ENCODE results near the gene MAPK13. TPM values are rescaled to one million over a fixed set of nuclear protein-coding genes. Genes with fewer than 3 reads are reported as not detected.
"Not testable (repeated sequence)": the region's sequence is repeated elsewhere in the genome, so short reads cannot be mapped to it uniquely, and the experiment has no call there.

The MAPK13 gene
- total and polyA plus RNA-seq, 2 donors (not counting 1 experiment from before 2014, with no cell fraction given): 20.6 to 34.8 TPM

DNA sequence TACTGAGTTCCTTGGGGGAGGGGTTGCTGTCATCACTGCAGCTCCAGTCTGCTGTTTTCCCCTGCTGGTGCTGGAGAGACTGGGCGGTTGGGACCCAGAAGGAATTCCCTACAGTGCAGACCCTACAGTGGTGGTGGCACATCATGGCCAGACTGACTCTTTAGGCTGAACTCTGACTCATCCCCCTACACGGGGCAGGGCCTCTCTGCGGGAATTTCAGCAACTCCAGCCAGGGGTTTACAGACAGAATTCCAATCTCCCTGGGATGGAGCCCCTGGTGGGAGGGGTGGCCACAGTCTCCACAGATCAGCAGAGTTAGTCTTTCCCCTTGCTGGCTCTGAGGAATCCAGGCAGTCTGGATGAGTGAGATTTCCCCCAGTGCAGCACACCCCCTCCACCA, 46.9 kb upstream of the MAPK13 start:
- H3K27me3 Mint-ChIP-seq: no peaks in the 10 kb centered on the region
- 96% methylated on average over 3 of the region's 3 CpGs for WGBS (ENCODE audit: insufficient coverage)
- no peaks in the 10 kb centered on the region for H4K20me1 ChIP-seq (ENCODE audit: control insufficient read depth, insufficient read depth, low read length, poor library complexity, severe bottlenecking)
- no peak overlapping the region for H3K27ac Mint-ChIP-seq
- H3K9me3 Mint-ChIP-seq (ENCODE audit: insufficient read depth): peaks cover 3% of the 10 kb centered on the region
- ATAC-seq (ENCODE audit: low read depth): no peak
- H3K4me3 Mint-ChIP-seq: no peak overlapping the region
- H3K36me3 ChIP-seq (replicated peaks in 1 of 2; ENCODE audit: control extremely low read depth in 1 of 2, control insufficient read depth in 1 of 2, extremely low read depth in 1 of 2, insufficient read depth in 2 of 2, low read length in 1 of 2): peaks cover 16 to 51% of the 10 kb centered on the region in 2 experiments
- H3K27me3 ChIP-seq (replicated peaks in 1 of 4; ENCODE audit: control extremely low read depth in 1 of 4, control insufficient read depth in 3 of 4, insufficient read depth in 4 of 4, low read length in 3 of 4): no peaks in the 10 kb centered on the region
- H3K9ac ChIP-seq (ENCODE audit: low read length): no peak overlapping the region
- intact Hi-C loops (cut with micrococcal nuclease): no loop called here
- H2AFZ ChIP-seq (ENCODE audit: insufficient read depth, low read depth, low read length, poor library complexity, severe bottlenecking): no peak overlapping the region
- no peak overlapping the region for H3K27ac ChIP-seq (ENCODE audit: low read length in 2 of 2)
- TF ChIP-seq EZH2 (IDR thresholded peaks at IDR 0.05; ENCODE audit: borderline replicate concordance, insufficient read depth, low read depth, low read length, poor library complexity, severe bottlenecking): no peak
- TF ChIP-seq, protein P1, sequence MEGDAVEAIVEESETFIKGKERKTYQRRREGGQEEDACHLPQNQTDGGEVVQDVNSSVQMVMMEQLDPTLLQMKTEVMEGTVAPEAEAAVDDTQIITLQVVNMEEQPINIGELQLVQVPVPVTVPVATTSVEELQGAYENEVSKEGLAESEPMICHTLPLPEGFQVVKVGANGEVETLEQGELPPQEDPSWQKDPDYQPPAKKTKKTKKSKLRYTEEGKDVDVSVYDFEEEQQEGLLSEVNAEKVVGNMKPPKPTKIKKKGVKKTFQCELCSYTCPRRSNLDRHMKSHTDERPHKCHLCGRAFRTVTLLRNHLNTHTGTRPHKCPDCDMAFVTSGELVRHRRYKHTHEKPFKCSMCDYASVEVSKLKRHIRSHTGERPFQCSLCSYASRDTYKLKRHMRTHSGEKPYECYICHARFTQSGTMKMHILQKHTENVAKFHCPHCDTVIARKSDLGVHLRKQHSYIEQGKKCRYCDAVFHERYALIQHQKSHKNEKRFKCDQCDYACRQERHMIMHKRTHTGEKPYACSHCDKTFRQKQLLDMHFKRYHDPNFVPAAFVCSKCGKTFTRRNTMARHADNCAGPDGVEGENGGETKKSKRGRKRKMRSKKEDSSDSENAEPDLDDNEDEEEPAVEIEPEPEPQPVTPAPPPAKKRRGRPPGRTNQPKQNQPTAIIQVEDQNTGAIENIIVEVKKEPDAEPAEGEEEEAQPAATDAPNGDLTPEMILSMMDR (IDR thresholded peaks at IDR 0.05): no peak
- H3K4me2 ChIP-seq (replicated peaks; ENCODE audit: low read depth, low read length, poor library complexity, severe bottlenecking): no peak overlapping the region
- peaks cover 6 to 7% of the 10 kb centered on the region in 2 donors for H3K4me1 ChIP-seq (ENCODE audit: control insufficient read depth in 2 of 2, insufficient read depth in 2 of 2, low read length in 2 of 2)
- CTCF ChIA-PET: interaction anchor here (0.6 to 6.3 kb wide), 2 partner anchors 12 to 112 kb away, joined by 3 to 46 read pairs; no protein-coding TSS in a partner anchor
- POLR2A ChIA-PET: no interaction called here
- H3K4me3 ChIP-seq (ENCODE audit: control extremely low read depth in 1 of 5, extremely low read depth in 1 of 5, insufficient read depth in 1 of 5, low read depth in 2 of 5, low read length in 4 of 5): no peak overlapping the region
- peaks cover 23% of the 10 kb centered on the region for H3K4me1 Mint-ChIP-seq
- H3K79me2 ChIP-seq (ENCODE audit: control insufficient read depth, insufficient read depth, low read length): no peaks in the 10 kb centered on the region
- H3K9me3 ChIP-seq (ENCODE audit: control extremely low read depth in 1 of 3, control insufficient read depth in 2 of 3, insufficient read depth in 1 of 3, low read length in 2 of 3): peaks cover 0 to 5% (median 4%) of the 10 kb centered on the region in 3 donors
- DNase-seq: no peak

- POLR2A ChIA-PET; DNase-seq; H2AFZ ChIP-seq (ENCODE audit: insufficient read depth, low read depth, low read length, poor library complexity, severe bottlenecking); H3K27me3 Mint-ChIP-seq; ATAC-seq (ENCODE audit: low read depth); intact Hi-C loops (cut with micrococcal nuclease); CTCF ChIA-PET; H3K27ac Mint-ChIP-seq; H3K4me3 Mint-ChIP-seq; H3K9ac ChIP-seq (ENCODE audit: low read length); H3K4me1 ChIP-seq (ENCODE audit: control insufficient read depth in 2 of 2, insufficient read depth in 2 of 2, low read length in 2 of 2); H3K4me2 ChIP-seq (replicated peaks; ENCODE audit: low read depth, low read length, poor library complexity, severe bottlenecking); H3K9me3 ChIP-seq (ENCODE audit: control extremely low read depth in 1 of 3, control insufficient read depth in 2 of 3, insufficient read depth in 1 of 3, low read length in 2 of 3); H4K20me1 ChIP-seq (ENCODE audit: control insufficient read depth, insufficient read depth, low read length, poor library complexity, severe bottlenecking); H3K4me3 ChIP-seq (ENCODE audit: control extremely low read depth in 1 of 5, extremely low read depth in 1 of 5, insufficient read depth in 1 of 5, low read depth in 2 of 5, low read length in 4 of 5); H3K27ac ChIP-seq (ENCODE audit: low read length in 2 of 2); H3K79me2 ChIP-seq (ENCODE audit: control insufficient read depth, insufficient read depth, low read length); H3K9me3 Mint-ChIP-seq (ENCODE audit: insufficient read depth); H3K27me3 ChIP-seq (replicated peaks in 1 of 4; ENCODE audit: control extremely low read depth in 1 of 4, control insufficient read depth in 3 of 4, insufficient read depth in 4 of 4, low read length in 3 of 4): not testable (repeated sequence)
- H3K4me1 Mint-ChIP-seq: peaks cover 21% of the 10 kb centered on the region
- peaks cover 4 to 26% of the 10 kb centered on the region in 2 experiments for H3K36me3 ChIP-seq (replicated peaks in 1 of 2; ENCODE audit: control extremely low read depth in 1 of 2, control insufficient read depth in 1 of 2, extremely low read depth in 1 of 2, insufficient read depth in 2 of 2, low read length in 1 of 2)
- WGBS (ENCODE audit: insufficient coverage): 93% methylated on average over 2 of the region's 5 CpGs
Measured at GRCh38 chr6:36088204-36088603, 42.1 kb upstream of the MAPK13 start.
